ENCODE data around the gene PDE8B.

The PDE8B gene

DNA sequence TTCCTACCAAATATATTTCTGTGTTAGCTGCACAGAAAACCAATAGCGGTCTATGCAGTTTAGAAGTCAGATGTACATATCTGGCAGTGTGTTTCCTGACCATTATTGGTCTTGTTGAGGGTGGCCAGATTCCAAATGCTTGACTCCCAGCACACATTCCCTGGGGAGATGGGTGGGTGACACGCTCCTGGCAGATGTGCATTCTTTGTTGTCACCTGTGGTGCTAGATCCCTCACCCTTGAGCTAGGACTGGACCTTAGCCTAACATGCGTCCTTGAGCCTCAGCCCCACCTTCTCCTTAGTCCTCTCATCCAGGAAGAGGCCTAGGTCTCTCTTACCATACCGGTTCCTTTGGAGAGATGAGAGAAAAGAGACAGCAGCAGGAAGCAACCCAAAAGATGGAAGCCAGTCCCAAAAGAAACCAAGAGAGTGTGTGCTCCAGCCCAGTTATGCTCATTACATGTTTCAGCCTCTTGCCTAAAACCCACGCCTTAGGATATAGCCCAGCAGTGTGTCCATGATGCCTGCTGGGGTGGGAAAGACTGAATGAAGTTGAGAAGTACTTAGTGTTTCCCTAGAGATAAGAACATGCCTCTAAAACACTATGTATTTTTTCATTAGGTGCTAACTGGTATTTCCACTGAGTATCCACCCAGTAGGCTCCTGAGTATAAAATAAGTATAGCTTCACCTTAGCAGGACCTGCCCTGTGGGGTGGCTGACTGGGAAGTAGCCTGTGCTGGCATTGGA lies 116.7 kb downstream of the PDE8B start:
- no peak for DNase-seq

DNA sequence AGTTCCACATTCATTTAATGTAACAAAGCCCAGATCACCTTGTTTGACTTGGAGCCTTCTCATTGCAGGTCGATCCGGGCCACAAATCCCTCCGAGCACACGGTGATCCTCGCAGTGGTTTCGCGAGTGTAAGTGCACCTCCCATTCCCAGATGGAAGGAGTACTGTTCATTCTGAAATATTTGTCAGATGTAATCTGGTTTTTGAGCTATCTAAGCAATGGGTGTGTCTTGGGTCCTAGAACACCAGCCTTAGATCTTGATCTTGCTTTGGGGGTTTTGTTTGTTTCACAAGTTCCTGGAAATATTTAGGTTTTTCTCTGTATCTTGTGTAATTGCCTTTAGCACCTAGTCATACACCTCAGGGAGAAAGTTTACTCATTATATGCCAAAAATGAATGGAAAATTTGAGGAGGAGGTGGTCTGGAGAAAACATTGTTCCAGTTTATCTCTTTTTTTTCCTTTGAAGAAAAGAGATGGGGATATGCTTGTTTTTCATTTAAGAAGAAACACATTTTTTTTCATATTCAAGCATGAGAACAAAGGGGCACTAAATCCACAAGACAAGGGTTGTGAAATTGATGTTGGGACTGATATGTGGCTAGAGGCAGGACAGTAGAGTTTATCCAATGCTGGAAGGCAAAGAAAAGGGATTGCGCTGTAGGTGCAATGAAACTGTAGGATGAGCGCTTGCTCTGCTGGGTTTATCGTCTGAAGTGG lies 118.6 kb downstream of the PDE8B start:
- DNase-seq, result no peak

DNA sequence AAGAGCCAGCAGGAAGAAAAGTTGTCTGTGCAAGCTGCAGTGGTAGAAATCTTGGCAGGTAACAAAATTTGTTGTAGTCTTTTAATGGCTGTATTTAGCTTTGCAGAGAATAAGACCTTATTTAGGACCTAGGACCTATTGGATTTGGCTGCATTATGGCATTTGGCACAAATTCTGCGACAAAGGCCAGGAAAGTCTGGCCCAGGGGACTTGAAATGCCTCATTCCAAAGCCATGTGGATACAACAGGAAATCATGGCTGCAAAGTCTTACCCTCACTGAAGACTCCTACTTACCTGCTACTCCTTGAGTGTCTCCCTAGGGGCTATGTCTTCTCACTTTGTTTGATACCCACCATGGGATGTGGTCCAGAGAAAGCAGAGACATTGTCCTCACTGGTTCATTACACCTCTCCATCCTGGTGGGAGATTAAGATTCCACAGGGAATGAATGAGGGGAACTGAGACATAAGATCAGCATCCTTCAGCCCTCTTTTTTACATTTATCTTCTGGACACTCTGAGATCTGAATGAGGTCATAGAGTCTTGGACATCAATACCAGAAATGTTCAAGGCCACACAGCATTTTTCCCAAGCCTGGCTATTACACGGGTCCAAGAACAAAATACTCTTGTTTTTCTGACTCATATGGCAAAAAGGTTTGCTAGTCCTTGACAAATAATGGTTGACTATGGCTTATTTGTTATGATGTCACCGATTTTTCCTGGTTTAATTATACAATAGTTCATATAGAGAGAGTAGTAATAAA lies 119.4 kb downstream of the PDE8B start:
- DNase-seq, result no peak

DNA sequence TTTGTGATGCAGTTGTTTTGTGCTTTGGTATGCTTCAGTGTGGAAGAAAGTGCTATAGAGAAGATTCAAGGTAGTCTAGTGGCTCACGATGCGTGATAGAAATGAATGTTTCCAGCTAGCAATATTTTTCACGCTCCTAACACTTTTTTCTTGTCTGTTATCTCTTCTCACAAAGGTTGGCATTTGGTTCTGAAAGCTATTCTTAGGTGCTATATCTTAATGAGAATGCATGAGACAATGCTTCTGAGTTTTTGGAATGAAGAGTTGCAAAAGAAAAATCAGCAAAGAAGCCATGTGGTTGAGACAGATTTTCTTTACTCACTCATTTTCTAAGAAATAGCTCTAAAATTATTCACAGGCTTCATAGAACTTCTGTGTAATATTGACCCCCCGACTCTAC lies 122.6 kb downstream of the PDE8B start:
- no peak for DNase-seq

DNA sequence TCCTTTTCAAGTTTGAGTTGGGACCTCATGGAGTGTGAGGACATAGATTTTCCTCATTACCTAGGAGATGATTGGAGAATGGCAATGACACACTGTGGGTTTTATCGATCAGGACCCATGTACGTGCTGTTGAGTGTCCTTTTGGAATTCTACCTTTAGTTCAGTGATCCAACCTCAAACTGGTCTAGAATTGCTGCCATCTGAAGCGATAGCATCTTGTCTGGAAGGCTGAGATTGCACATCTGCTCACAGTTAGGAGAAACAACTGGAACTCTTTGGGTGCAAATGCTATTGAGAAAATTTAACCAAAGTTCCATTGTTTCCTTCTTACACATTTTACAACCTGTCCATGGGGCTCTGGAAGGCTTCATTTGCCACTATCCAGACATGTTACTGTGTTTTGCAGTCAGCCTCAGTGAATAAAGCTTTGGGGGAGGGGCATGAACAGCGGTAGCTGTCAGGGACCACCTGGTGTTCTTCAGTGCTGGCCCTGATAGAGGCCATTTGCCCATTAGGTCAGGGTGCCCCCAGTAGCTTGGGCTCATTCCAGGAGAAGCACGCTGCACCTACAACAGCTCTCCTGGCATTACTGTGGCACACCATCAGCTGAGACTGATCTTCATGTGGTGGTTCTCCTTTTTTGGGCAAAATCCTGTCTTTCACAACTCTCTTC lies 123.1 kb downstream of the PDE8B start:
- DNase-seq, result no peak

DNA sequence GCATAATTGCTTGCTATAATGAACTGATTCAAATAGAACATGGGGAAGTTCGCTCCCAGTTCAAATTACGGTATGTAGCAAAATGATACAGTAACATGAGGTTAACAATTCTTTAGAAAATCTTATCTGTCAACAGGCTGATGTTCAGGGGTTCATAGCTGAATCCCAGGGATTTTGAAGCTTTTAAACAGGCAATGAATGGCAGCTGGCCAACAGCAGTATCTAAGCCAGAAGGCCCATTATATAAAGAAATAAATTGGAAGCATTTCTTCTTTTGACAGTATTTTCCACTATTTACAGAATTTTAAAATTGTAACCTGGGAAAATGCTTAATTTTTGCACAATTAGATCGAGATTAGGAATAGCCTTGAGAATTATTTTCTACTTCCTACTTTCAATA lies 126.8 kb downstream of the PDE8B start:
- no peak for DNase-seq

DNA sequence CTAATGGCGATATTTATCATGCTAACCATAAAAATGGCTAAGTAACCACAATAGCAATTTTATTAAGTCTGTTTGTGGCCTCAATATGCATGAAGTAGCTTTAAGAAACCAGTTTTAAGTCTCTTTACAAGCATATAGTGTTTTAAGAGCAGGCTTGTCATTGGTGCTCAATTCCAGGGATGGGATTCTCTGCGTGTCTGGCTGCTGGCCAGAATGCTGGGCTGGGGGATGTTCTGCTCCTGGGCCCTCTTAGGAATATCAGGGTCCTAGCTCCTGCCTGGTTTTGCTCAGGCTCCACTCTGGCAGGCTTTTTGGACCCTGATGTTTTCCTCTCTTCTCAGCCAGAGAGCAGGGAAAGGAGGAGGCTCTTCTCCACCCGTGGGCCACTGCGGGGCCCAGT lies 127.2 kb downstream of the PDE8B start:
- DNase-seq, result no peak

DNA sequence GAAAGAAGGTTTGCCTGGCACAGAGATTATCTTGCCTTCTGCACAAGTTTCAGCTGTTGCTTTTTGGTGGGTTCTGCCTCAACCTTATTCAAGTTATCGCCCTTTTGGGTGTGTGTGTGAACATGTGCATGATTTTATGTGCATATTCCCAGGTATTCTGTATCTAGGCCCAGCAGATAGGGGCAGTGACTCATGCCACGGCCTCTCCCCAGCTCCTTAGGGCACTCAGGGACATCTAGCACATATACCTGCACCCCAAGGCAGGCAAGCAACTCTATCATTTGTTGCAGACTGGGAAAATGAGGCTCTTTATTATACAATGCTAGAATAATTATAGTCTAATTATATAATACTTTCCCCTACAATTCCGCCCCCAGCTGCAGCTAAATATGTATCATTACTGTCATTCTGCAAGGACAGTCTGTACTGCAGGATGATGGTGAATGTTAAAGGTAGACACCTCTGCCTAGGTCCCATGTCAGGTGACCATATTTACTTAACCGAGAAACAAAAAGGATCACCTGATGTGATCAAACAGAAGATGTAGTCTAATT lies 128.9 kb downstream of the PDE8B start:
- DNase-seq, result no peak

DNA sequence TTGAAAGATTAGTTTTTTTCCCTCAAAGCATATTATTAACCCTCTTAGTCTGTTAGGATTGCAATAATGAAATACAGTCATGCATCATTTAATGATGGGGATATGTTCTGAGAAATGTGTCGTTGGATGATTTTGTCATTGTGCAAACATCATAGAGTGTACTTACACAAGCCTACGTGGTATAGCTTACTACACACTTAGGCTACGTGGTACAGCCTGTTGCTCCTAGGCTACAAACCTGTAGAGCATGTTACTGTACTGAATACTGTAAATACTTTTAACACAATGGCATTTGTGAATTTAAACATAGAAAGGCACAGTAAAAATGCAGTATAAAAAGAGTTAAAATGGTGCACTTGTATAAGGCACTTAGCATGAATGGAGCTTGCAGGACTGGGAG lies 132.7 kb downstream of the PDE8B start:
- DNase-seq, result no peak

DNA sequence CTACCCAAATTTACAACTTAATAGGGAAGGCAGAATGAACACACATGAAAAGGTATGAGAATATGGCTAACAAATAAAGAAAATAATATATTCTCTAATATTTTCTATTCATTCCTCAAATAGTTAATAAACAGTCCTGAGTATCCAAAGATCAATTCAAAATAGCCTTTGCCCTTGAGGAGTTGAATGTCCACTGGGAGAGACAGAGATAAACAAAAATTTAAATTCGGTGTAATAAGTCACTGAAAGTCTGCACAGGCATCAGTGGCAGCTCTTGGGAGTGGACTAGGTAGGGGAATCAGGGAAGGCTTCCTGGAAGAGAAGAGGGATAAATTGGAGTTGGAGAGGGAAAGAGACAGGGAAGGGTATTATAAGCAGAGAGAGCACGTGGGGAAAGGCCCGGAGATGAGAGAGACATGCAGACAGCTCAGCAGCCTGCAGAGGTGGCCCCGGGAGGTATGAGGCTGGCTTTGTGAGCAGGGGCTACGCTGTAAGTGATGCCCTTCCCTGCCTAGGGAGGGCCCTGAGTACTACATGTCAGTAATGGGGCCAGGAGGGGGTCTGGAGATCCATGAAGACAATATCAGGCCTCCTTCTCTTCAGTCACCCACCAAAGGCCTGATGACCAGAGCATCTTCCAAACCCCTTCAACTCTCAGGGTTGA lies 137.1 kb downstream of the PDE8B start:
- no peak for DNase-seq

DNA sequence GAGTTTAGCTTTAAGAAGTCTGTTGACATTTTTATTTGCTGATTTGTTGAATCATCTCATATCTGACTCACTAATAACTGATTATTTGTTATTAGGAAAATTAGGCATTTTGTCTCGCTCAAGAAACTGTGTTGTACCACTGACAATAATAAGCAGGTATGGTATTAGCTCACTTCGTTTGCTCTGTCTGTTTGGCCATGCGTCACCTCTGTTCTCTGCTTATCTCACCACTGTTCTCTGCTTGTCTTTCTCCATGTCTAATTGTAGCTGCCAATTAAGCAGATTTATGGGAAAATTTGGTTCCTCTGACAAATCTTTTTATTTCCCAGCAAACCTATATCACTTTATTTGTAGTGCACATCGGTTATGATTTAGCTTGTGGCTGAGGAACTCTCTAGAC lies 142.8 kb downstream of the PDE8B start:
- DNase-seq, result no peak

DNA sequence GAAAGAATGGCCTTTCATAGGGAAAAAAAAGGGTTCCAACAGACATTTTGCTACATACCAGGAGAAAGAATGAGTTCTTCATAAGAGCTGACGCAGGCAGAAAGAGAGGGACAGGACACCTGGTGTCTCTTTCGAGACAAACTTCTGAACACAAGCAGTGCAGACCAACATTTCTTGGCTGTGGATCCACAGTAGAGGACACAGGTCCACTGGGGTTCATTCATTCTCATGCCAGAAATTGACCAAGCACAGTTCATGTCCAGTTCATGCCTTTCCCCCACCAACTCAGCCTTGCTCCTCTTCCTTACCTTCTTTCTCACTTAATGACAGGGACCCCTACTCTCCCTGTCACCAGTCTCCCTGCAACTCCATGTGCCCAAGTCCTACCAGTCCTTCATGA lies 144.0 kb downstream of the PDE8B start:
- no peak for DNase-seq

DNA sequence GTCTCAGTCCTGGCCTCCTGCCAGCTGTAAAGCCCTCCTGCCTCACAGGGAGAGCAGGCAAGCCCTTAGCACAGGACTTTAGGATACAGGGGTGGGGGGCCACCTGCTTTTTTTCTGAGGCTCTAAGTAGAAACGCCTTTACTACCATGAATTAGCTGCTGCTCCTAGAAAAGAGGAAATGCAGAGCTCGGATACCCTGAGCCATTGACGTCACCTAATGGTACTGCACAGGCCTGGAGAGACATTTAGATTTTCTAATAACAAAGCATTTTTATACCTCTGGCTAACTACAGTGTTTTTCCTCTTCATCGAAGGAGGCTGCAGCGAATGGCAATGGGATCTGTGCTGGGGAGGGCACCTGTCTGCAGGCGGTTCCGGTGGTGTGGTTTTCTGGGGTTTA lies 144.6 kb downstream of the PDE8B start:
- no peak for DNase-seq

DNA sequence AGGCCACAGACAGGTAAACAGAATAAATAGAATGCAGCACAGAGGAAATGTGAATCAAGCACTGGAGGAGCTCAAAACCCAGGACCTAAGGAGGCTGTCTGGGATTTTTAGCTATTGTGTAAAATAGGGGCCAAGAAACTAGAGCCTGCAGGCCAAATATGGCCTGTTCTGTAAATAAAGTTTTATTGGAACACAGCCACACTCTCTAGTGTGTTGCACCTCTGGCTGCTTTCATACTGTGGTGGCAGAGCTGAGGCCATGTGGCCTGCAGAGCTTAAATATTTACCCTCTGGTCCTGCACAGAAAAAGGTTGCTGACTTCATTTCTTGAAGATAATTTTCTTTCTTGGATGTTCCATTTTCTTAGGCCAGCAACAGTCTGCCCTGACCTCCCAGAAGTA lies 145.3 kb downstream of the PDE8B start:
- DNase-seq, result no peak

DNA sequence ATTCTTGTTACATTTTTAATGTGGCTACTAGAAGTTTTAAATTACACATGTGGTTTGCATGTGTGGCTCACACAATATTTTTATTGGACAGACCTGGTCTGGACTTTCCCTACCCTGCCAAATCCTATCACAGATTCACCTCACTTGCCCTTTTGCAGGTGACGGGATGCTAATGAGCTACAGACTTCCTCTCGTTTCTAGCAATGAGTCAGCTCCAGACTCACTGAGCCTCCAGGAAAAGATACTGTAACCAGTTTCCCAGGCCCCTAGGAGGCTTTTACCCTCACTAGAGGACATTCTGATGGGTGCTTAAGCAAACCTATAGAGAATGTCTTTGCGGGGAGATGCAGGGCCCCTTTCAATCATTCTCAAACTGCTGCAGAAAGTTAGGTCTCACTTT lies 146.3 kb downstream of the PDE8B start:
- DNase-seq, result no peak

DNA sequence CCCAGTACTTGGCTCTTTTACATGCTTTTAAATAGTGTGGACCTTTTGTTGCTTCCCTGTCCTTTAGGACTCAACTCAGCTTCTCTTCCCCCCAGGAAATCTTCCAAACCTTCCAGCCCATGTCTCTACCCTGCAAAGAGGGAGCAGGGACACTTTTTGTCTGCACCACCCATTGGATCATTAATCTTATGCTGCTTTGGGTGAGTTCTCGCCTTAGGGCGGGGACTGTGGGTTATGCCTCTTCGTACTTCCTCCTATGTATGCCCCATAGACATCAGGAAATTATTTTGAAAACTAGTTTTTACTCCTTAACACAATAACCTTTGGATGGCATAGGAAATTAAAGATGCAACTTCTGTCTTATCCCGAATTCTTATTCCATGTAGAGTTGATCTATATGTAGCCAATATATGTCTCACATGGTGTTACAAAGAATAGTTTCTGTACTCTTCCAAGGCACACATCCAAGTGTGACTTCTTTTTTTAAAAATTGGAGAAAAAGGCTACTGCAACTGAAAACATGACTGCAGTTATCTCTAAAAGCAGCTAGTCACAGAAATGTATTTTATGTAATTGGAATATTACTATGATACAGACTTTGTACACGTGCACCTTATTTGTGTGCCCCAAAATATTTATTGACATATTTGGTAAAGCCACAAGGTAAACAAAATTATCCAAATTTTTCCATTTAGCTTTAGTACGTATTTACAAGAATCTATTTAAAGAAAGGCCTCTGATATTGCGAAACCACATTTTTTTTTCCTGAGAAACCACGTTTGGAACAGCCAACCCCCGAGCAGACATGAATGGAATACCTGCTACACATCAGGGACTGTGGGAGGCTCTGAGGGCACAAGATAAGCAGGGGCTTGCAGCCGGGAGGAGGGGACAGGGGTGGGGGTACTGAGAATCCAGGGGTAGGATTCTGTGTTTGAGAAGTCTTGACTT lies 148.1 kb downstream of the PDE8B start:
- no peak for DNase-seq

DNA sequence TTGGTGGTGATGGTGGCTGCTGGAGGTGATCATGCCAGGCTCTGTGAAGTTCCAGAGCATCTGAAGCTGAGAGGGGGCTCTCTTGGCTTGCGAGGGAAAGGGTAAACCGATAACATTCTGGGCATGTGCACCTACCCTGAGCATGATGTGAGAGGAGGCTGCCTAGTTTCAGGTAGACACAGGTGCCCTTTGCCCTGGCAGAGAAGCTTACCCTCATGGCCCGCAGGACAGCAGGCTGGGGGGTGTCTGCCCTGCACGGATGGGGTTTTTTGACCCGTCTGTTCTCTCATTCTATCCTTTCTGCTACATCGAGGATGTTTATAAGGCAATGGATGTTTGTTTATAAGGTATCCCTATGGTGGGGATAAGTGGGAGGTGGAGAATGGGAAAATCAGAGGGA lies 148.8 kb downstream of the PDE8B start:
- no peak for DNase-seq

DNA sequence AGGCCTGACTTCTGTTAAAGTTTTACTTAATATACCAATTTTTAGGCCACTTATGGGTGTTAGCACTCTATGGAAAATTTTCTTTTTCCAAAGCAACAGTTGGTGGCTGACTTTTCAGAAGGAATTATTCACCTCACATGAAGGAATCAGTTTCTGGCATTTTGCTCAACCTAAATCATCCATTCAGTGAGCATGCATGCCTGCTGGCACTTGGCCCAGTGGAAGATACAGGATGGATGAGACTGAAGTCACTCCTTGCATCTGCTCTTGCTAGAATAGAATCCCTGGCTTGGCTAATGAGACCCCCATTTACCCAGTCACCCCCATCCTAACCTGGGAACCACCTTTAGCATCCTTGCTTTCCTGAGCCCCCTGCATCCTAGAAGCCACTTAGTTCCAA lies 149.9 kb downstream of the PDE8B start:
- DNase-seq, result no peak

DNA sequence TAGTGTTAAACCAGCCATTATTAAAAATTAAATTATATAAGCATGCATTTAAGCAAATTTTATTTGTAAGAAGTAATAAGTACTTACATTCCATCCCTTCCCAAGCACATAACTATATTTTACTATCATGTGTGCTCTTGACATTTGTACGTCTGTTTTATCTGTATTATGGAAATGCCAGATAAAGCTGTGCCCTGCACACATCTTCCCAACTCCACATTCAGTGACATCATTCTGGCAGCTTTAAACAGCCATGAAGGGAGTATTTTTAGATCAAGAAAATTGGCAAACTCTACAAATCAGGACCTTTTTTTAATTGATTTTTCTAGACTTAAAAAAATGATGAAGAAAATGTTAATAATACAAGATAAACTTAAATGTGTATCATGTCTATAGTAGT lies 150.5 kb downstream of the PDE8B start:
- DNase-seq, result no peak

DNA sequence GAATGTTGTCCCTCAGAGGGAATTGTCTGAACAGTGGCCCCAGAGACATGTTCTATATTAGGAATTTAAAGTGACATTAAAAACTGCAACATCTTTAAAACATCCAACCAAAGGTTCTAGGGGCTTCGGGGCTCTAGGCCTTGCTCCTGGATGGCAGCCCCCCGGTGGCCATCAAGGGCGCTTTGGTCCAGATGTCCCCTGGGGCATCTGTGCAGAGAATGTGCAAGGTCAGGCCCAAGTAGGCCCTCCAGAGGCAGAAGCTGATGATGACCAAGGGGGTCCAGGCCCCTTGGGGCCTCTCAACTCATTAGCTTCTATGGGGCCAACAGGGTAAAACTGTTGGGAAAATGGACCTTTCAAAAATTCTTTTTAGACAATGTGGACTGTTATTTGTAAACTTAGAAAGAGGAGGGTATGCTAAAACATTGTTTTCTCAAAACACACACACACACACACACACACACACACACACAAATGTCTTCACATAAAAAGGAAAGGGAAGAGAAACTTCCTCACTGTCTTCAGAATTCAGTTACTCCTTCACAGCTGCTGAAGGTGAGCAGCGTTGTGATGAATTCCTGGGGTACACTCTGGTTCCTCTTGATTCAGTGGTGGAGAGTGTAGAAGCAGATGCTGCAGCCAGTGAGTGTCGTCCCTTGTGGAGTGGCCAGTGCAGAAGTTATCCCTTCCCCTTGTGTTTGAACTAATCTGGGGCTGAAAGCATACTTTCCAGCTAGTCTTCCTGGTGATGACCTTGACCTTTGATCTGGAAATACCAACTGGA lies 156.4 kb downstream of the PDE8B start:
- DNase-seq, result no peak

DNA sequence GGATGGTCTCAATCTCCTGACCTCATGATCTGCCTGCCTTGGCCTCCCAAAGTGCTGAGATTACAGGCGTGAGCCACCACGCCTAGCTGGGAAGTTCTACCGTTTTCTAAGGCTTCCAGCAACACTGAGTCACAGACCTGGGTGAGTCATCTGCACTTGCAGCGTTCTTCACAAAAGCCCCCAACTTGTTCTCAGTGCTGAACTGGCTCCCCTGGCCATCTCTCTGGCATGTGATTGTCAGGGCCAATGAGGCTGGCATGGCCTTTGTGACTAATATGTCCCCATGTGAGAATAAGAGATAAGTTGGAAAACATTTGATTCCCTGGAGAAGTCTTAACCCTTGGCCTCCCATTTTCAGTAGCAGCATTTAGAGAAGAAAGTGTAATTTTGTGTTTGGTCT lies 157.3 kb downstream of the PDE8B start:
- DNase-seq, result peak; percentile 33
